IMR-90 (cell line): ENCODE results near the gene LDB1. TPM values are rescaled to one million over a fixed set of nuclear protein-coding genes. Genes with fewer than 3 reads are reported as not detected.

Source experiments
- ATAC-seq: fragments of 200-7000 bp; cut with Tn5 transposase; 2 replicates; pipeline ENCODE4 v1.9.1; 2020; ENCODE audit warnings: low read depth, mild to moderate bottlenecking, moderate library complexity
- BruUV-seq: library from RNA; stranded (reverse); fragments of 400-500 nt; replicated peaks from 2 replicates; lab custom pipeline; 2021; lab: Mats Ljungman, UMichigan
- CTCF ChIA-PET: fragments of 300-600 bp; formaldehyde crosslinking; extraction: SDS; loops from one replicate; lab custom pipeline; 2021; ENCODE audit warnings: antibody characterized with exemption; lab: Yijun Ruan, JAX
- POLR2A ChIA-PET: fragments of 300-600 bp; sonication (Branson Sonifier 250); formaldehyde crosslinking; loops from one replicate; lab custom pipeline; 2022; ENCODE audit warnings: antibody characterized with exemption; ENCODE audit not compliant: unreplicated experiment; lab: Charles Lee
- DNase-seq: peaks from one replicate; pipeline ENCODE4 v3.0.0; 2013
- H2AFZ ChIP-seq: replicated peaks from 2 replicates; pipeline ENCODE3; 2013; ENCODE audit warnings: low read length, mild to moderate bottlenecking; ENCODE audit not compliant: poor library complexity
- H2AK5ac ChIP-seq: 2 replicates; pipeline ENCODE4 v1.6.1; 2013; ENCODE audit warnings: low read depth, low read length, inconsistent platforms
- H2AK9ac ChIP-seq: replicated peaks from 2 replicates; pipeline ENCODE3; 2013; ENCODE audit warnings: mild to moderate bottlenecking, low read depth, low read length, moderate library complexity; ENCODE audit not compliant: poor library complexity
- H2BK120ac ChIP-seq: 2 replicates; pipeline ENCODE4 v1.6.1; 2013; ENCODE audit warnings: low read depth, low read length, inconsistent platforms
- H2BK15ac ChIP-seq: 3 replicates; pipeline ENCODE4 v1.6.1; 2013; ENCODE audit warnings: low read depth, low read length, inconsistent platforms
- H2BK20ac ChIP-seq: 2 replicates; pipeline ENCODE4 v1.6.1; 2013; ENCODE audit warnings: low read depth, mild to moderate bottlenecking, inconsistent platforms, low read length, moderate library complexity
- H2BK5ac ChIP-seq: 2 replicates; pipeline ENCODE4 v1.6.1; 2013; ENCODE audit warnings: mild to moderate bottlenecking, low read depth, low read length, inconsistent platforms; ENCODE audit not compliant: poor library complexity, severe bottlenecking
- H3K14ac ChIP-seq: replicated peaks from 2 replicates; pipeline ENCODE4 v1.6.1; 2013; ENCODE audit warnings: low read depth, low read length, inconsistent platforms
- H3K18ac ChIP-seq: 2 replicates; pipeline ENCODE4 v1.6.1; 2013; ENCODE audit warnings: low read depth, low read length, control low read depth
- H3K23ac ChIP-seq: 2 replicates; pipeline ENCODE4 v1.6.1; 2013; ENCODE audit warnings: low read depth, low read length, inconsistent platforms
- H3K27ac ChIP-seq: 2 replicates; pipeline ENCODE4 v1.5.1; 2013; ENCODE audit warnings: mild to moderate bottlenecking, control low read depth, low read length; ENCODE audit not compliant: insufficient read depth
- H3K27me3 ChIP-seq: 2 replicates; pipeline ENCODE4 v1.6.1; 2013; ENCODE audit warnings: low read length; ENCODE audit not compliant: control insufficient read depth, insufficient read depth
- H3K36me3 ChIP-seq: 2 replicates; pipeline ENCODE4 v1.6.1; 2013; ENCODE audit warnings: low read length, mixed read lengths; ENCODE audit not compliant: control insufficient read depth, insufficient read depth
- H3K4ac ChIP-seq: 2 replicates; pipeline ENCODE4 v1.6.1; 2013; ENCODE audit warnings: low read depth, low read length, inconsistent platforms
- H3K4me1 ChIP-seq: 2 replicates; pipeline ENCODE4 v1.6.1; 2013; ENCODE audit warnings: low read length, mixed read lengths; ENCODE audit not compliant: control insufficient read depth, insufficient read depth
- H3K4me2 ChIP-seq: 2 replicates; pipeline ENCODE4 v1.6.1; 2013; ENCODE audit warnings: low read depth, mild to moderate bottlenecking, control low read depth, low read length, moderate library complexity
- H3K4me3 ChIP-seq: 2 replicates; pipeline ENCODE4 v1.5.1; 2013; ENCODE audit warnings: low read depth, mild to moderate bottlenecking, control low read depth, low read length, moderate library complexity; ENCODE audit not compliant: insufficient read depth
- H3K56ac ChIP-seq: 2 replicates; pipeline ENCODE4 v1.6.1; 2013; ENCODE audit warnings: low read length, inconsistent platforms; ENCODE audit not compliant: insufficient read depth; ENCODE audit errors: extremely low read depth
- H3K79me1 ChIP-seq, 2 experiments: 2 replicates each; pipeline ENCODE4 v1.6.1; 2013; ENCODE audit warnings: low read length in 2 of 2, inconsistent platforms in 1 of 2, low read depth in 1 of 2
- H3K9ac ChIP-seq: 2 replicates; pipeline ENCODE4 v1.6.1; 2013; ENCODE audit warnings: low read depth, low read length, control low read depth
- H3K9me1 ChIP-seq: 2 replicates; pipeline ENCODE4 v1.6.1; 2013; ENCODE audit warnings: low read length, inconsistent platforms; ENCODE audit not compliant: insufficient read depth
- H3K9me3 ChIP-seq: 2 replicates; pipeline ENCODE4 v1.6.1; 2013; ENCODE audit warnings: low read length; ENCODE audit not compliant: control insufficient read depth, insufficient read depth
- H4K20me1 ChIP-seq: 2 replicates; pipeline ENCODE4 v1.6.1; 2013; ENCODE audit warnings: low read length, inconsistent platforms; ENCODE audit not compliant: insufficient read depth
- H4K5ac ChIP-seq: 2 replicates; pipeline ENCODE4 v1.6.1; 2013; ENCODE audit warnings: mild to moderate bottlenecking, low read depth, low read length, control low read depth
- H4K8ac ChIP-seq, 2 experiments: 2 replicates each; pipeline ENCODE4 v1.6.1; 2013; ENCODE audit warnings: low read depth in 2 of 2, low read length in 2 of 2, control low read depth in 1 of 2, inconsistent platforms in 1 of 2
- H4K91ac ChIP-seq: 2 replicates; pipeline ENCODE4 v1.6.1; 2013; ENCODE audit warnings: low read depth, low read length, inconsistent platforms; ENCODE audit not compliant: insufficient read depth
- BHLHE40 ChIP-seq: fragments of 150-350 bp; IDR thresholded peaks from 2 replicates; pipeline ENCODE4 v1.6.1; 2016; ENCODE audit warnings: mild to moderate bottlenecking, low read depth, low read length
- MAZ ChIP-seq: IDR thresholded peaks from 2 replicates; pipeline ENCODE4 v1.6.1; 2012; ENCODE audit warnings: low read depth, mild to moderate bottlenecking, low read length, improper control_type of control experiment, moderate library complexity, borderline replicate concordance
- RAD21 ChIP-seq: IDR thresholded peaks from 2 replicates; pipeline ENCODE4 v1.6.1; 2012; ENCODE audit warnings: low read length, improper control_type of control experiment
- WGBS, 2 experiments: methylation state at CpG; one replicate each; pipeline versions ENCODE4 v1.1.5 to v1.1.7; 2013; ENCODE audit warnings: missing lambda C conversion rate in 2 of 2; ENCODE audit not compliant: insufficient read length in 1 of 2; ENCODE audit errors: extremely low coverage in 2 of 2; 5-methylcytosine and 5-hydroxymethylcytosine counted together
- dilution Hi-C: fragments of 300-500 bp; cut with HindIII; formaldehyde crosslinking; loops from one replicate; pipeline ENCODE4 v1.14.3; 2018; ENCODE audit warnings: low sequenced_read_pairs; ENCODE audit not compliant: unreplicated experiment
- in situ Hi-C: fragments of 300-500 bp; cut with MboI; formaldehyde crosslinking; loops from 3 replicates; pipeline ENCODE4 v1.14.3; 2019; ENCODE audit warnings: low sequenced_read_pairs, inconsistent platforms, mixed read lengths
- intact Hi-C: fragments of 100-400 bp; cut with micrococcal nuclease; formaldehyde crosslinking; loops from 2 replicates; pipeline ENCODE4 v1.10.0; 2022
- polyA plus RNA-seq, 3 experiments: library from polyadenylated mRNA; depleted of rRNA; stranded (reverse); fragments of >200 nt; gene quantifications; 2 replicates each; pipeline ENCODE4 v1.2.3, GENCODE V29; 2012; ENCODE audit warnings: low replicate concordance in 1 of 3
- total RNA-seq: library from RNA; depleted of rRNA; stranded (reverse); fragments of >200 nt; gene quantifications from 2 replicates; pipeline ENCODE4 v1.2.3, GENCODE V29; 2012

Gene LDB1
- total and polyA plus RNA-seq, 2 of the 4 experiments (the other 2 are of a cell fraction), result 47.9 to 92.4 TPM

DNA sequence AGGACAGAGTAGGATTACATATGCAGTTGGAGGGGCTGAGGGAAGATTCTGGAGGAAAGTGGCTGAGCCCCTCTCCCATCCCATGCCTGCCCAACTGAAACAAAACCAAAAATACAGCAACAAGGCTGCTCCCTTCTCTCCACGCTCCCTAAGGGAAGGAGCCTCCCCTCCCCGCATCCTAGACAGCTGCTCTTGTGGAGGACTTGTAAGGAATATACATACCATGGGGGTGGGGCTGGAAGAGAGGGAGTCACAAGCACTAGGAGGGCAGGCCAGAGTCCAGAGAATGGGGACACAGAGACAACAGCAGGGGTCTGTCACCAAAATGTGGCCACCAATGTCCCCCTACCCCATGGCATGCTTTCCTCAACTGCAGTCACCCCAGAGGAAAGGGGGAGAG, 13.2 kb downstream of the LDB1 start:
- Histone ChIP-seq H3K27ac (no peak overlapping the region), H2BK20ac (no peak overlapping the region), H3K9me3 (no peaks in the 10 kb centered on the region), H4K5ac (no peak overlapping the region), H3K4me2 (no peak overlapping the region), H3K18ac (no peak overlapping the region), H3K23ac (no peak overlapping the region; the same call in 1 of the 2 replicates), H3K79me1 (peaks cover 16 to 70% of the 10 kb centered on the region in 2 experiments), H2BK5ac (no peak overlapping the region), H3K9ac (no peak overlapping the region), H2BK120ac (no peak overlapping the region), H3K14ac (no peak overlapping the region), H4K91ac (no peak overlapping the region), H2BK15ac (no peak overlapping the region), H3K4me3 (no peak overlapping the region), H3K27me3 (no peaks in the 10 kb centered on the region), H3K9me1 (peaks cover 37% of the 10 kb centered on the region), H4K20me1 (peaks cover 61% of the 10 kb centered on the region), H3K56ac (no peak overlapping the region), H2AK9ac (no peak overlapping the region), H3K4ac (no peak overlapping the region; the same call in 1 of the 2 replicates), H4K8ac (no peak overlapping the region), H3K4me1 (no peaks in the 10 kb centered on the region), H3K36me3 (peaks cover 75% of the 10 kb centered on the region), H2AFZ (peak overlapping the region; percentile 25), H2AK5ac (no peak overlapping the region)
- ATAC-seq (no peak), DNase-seq (no peak)
- ChIA-PET POLR2A (no interaction called here), CTCF (no interaction called here)
- TF ChIP-seq RAD21, result no peak
- TF ChIP-seq MAZ, result no peak
- TF ChIP-seq BHLHE40, result no peak
- WGBS, 2 experiments, result no CpG with 5 or more reads among the region's 2 CpGs
- in situ Hi-C loops (no loop called here), dilution Hi-C loops (no loop called here), intact Hi-C loops (no loop called here)
- TSS peak; percentile 64 for BruUV-seq
